Loucy (cell line): Measurements from ENCODE around the gene MEN1.

Experiments
- H2AFZ ChIP-seq: fragments of 200-600 bp; sonication (generic); 2 replicates; pipeline ENCODE4 v1.6.0; 2016; ENCODE audit warnings: antibody characterized with exemption, mild to moderate bottlenecking, low read length, moderate library complexity
- H3F3A ChIP-seq: fragments of 200-600 bp; 2 replicates; pipeline ENCODE4 v1.6.0; 2016; ENCODE audit warnings: antibody characterized with exemption, low read depth, mild to moderate bottlenecking
- H3K27me3 ChIP-seq: fragments of 200-600 bp; sonication (generic); 2 replicates; pipeline ENCODE4 v1.6.1; 2014; ENCODE audit warnings: low read length, mild to moderate bottlenecking; ENCODE audit not compliant: insufficient read depth, poor library complexity, severe bottlenecking
- H3K36me3 ChIP-seq: fragments of 200-600 bp; sonication (generic); 2 replicates; pipeline ENCODE4 v1.6.1; 2016; ENCODE audit warnings: low read length; ENCODE audit not compliant: insufficient read depth
- H3K4me1 ChIP-seq: fragments of 200-600 bp; sonication (generic); 2 replicates; pipeline ENCODE4 v1.5.1; 2014; ENCODE audit warnings: low read length, mild to moderate bottlenecking; ENCODE audit not compliant: insufficient read depth, poor library complexity, severe bottlenecking
- H3K4me2 ChIP-seq: fragments of 200-600 bp; sonication (generic); 2 replicates; pipeline ENCODE4 v1.6.0; 2014; ENCODE audit warnings: antibody characterized with exemption, low read length, low read depth, mild to moderate bottlenecking; ENCODE audit not compliant: poor library complexity, severe bottlenecking
- H3K4me3 ChIP-seq: fragments of 200-600 bp; sonication (generic); 2 replicates; pipeline ENCODE4 v1.5.1; 2014; ENCODE audit warnings: low read length, mild to moderate bottlenecking, mixed read lengths; ENCODE audit not compliant: poor library complexity, severe bottlenecking
- H3K79me2 ChIP-seq: fragments of 200-600 bp; sonication (generic); 2 replicates; pipeline ENCODE4 v1.6.1; 2014; ENCODE audit warnings: low read length; ENCODE audit not compliant: insufficient read depth
- H3K9ac ChIP-seq: fragments of 200-600 bp; sonication (generic); 2 replicates; pipeline ENCODE4 v1.6.0; 2014; ENCODE audit warnings: mild to moderate bottlenecking, low read depth, low read length, moderate library complexity; ENCODE audit not compliant: poor library complexity, severe bottlenecking
- H3K9me2 ChIP-seq: fragments of 200-600 bp; sonication (generic); replicated peaks from 2 replicates; pipeline ENCODE4 v1.6.1; 2016; ENCODE audit warnings: low read depth, low read length, mixed read lengths
- H3K9me3 ChIP-seq: fragments of 200-600 bp; sonication (generic); 2 replicates; pipeline ENCODE4 v1.6.1; 2014; ENCODE audit warnings: mild to moderate bottlenecking, antibody characterized with exemption, low read length, low read depth; ENCODE audit not compliant: insufficient read depth
- H4K20me1 ChIP-seq: fragments of 200-600 bp; sonication (generic); 2 replicates; pipeline ENCODE4 v1.6.0; 2014; ENCODE audit warnings: antibody characterized with exemption, low read length, mild to moderate bottlenecking; ENCODE audit not compliant: insufficient read depth, poor library complexity, severe bottlenecking
- EZH2phosphoT487 ChIP-seq: fragments of 200-600 bp; IDR thresholded peaks from 2 replicates; pipeline ENCODE4 v1.6.1; 2018; ENCODE audit warnings: antibody characterized with exemption, mild to moderate bottlenecking, moderate library complexity, borderline replicate concordance
- TF ChIP-seq, protein P1 (sequence below): fragments of 200-600 bp; sonication (generic); conservative IDR thresholded peaks from 2 replicates; pipeline ENCODE4 v1.5.1; 2014; ENCODE audit warnings: mild to moderate bottlenecking, antibody characterized with exemption, low read length

MEN1 gene

DNA sequence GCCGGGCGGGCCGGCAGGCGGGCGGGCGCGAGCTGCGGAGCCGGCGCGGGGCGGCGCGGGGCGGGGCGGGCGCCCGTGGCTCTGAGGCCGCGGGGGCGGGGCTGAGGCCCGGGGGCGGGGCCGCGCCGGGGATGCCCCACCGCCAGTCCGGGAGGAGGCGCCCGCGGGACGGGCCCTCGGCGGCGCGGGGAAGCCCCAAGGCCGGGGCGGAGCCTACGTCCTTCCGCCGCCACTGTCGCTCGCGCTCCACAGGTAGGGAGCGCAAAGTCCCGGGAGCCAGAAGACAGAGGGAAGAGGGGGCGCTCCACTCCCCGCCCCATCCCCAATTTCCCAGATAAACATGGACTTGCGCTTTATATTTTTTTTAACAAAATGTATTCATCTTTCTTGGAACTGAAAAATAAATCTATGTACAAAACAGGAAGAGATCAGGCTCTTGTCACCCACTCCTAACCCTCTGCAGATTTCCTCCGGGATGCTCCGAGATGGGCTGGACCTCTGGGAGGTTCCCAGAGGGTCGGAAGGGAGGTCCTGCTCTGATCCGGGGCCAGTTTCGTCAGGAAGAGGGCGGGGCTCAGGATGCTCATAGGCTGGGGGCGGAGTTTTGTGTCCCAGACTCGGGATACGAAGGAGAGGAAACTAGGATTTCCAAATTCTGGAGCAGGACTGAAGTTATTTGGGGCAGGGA lies 7.0 kb downstream of the MEN1 start, which contains the start of gene MAP4K2:
Gene MAP4K2 (minus strand): TSS at position 57 of the 688 bp plus-strand sequence. CDS start 65 bp downstream, outside the sequence.
- Histone ChIP-seq H3K9ac (peak within 1 kb of the TSS; percentile 81), H3K9me2 (no peaks in the 10 kb centered on the region), H3K27me3 (no peaks in the 10 kb centered on the region), H3K36me3 (no peaks in the 10 kb centered on the region), H2AFZ (peak within 1 kb of the TSS; percentile 72), H4K20me1 (no peaks in the 10 kb centered on the region), H3K4me1 (peaks cover 31% of the 10 kb centered on the region), H3K9me3 (no peaks in the 10 kb centered on the region), H3K4me2 (peak within 1 kb of the TSS; percentile 99), H3F3A (no peaks in the 10 kb centered on the region), H3K79me2 (no peaks in the 10 kb centered on the region), H3K4me3 (peak within 1 kb of the TSS; percentile 85)
- no peak for TF ChIP-seq EZH2phosphoT487
- TF ChIP-seq, protein P1, sequence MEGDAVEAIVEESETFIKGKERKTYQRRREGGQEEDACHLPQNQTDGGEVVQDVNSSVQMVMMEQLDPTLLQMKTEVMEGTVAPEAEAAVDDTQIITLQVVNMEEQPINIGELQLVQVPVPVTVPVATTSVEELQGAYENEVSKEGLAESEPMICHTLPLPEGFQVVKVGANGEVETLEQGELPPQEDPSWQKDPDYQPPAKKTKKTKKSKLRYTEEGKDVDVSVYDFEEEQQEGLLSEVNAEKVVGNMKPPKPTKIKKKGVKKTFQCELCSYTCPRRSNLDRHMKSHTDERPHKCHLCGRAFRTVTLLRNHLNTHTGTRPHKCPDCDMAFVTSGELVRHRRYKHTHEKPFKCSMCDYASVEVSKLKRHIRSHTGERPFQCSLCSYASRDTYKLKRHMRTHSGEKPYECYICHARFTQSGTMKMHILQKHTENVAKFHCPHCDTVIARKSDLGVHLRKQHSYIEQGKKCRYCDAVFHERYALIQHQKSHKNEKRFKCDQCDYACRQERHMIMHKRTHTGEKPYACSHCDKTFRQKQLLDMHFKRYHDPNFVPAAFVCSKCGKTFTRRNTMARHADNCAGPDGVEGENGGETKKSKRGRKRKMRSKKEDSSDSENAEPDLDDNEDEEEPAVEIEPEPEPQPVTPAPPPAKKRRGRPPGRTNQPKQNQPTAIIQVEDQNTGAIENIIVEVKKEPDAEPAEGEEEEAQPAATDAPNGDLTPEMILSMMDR, result 0 out of 2 replicates have a peak, but pooled peaks have one; percentile 16

DNA sequence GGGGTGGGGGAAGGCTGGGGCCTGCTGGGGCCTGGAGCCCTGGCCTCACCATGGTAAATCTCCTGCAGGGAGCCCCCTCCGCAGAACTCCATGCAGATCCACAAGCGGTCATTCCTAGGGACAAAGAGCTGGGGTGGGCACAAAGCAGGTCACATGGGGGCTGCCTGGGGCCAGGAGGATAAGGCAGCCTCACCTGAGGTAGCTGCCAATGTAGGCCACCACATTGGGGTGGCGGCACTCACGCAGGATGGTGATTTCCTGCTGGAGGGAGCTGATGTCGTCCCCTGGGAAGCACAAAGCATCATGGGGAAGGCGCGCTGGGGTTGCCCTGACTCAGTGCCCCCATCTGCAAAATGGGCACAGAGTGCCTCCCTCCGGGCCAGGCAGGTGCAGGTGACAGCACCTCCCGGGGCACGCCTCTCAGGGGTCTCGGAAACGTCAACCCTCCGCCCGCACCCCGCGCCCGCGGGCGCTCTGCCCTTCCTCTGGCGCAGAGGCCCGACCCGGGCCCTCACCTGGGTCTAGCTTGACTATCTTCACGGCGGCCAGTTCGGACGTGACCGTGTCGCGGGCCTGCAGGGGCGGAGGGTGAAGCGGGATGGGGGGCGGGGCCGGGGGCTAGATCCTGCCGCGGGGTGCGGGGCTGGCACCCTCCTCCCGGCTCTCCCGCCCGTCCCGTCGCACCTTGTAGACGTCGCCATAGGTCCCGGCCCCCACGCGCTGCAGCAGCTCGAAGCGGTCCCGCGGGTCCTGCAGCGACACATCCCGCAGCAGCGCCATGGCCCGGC lies 7.8 kb downstream of the MEN1 start:
- H3K79me2 ChIP-seq, result no peaks in the 10 kb centered on the region
- H3K9me3 ChIP-seq, result no peaks in the 10 kb centered on the region
- H3F3A ChIP-seq, result no peaks in the 10 kb centered on the region
- no peak overlapping the region for H2AFZ ChIP-seq
- no peak overlapping the region for H3K4me3 ChIP-seq
- no peak for TF ChIP-seq EZH2phosphoT487
- TF ChIP-seq, protein P1, result no peak
- no peaks in the 10 kb centered on the region for H3K27me3 ChIP-seq
- no peaks in the 10 kb centered on the region for H3K9me2 ChIP-seq
- H3K9ac ChIP-seq, result no peak overlapping the region
- no peaks in the 10 kb centered on the region for H3K36me3 ChIP-seq
- no peaks in the 10 kb centered on the region for H4K20me1 ChIP-seq
- peaks cover 31% of the 10 kb centered on the region for H3K4me1 ChIP-seq
- no peak overlapping the region for H3K4me2 ChIP-seq

DNA sequence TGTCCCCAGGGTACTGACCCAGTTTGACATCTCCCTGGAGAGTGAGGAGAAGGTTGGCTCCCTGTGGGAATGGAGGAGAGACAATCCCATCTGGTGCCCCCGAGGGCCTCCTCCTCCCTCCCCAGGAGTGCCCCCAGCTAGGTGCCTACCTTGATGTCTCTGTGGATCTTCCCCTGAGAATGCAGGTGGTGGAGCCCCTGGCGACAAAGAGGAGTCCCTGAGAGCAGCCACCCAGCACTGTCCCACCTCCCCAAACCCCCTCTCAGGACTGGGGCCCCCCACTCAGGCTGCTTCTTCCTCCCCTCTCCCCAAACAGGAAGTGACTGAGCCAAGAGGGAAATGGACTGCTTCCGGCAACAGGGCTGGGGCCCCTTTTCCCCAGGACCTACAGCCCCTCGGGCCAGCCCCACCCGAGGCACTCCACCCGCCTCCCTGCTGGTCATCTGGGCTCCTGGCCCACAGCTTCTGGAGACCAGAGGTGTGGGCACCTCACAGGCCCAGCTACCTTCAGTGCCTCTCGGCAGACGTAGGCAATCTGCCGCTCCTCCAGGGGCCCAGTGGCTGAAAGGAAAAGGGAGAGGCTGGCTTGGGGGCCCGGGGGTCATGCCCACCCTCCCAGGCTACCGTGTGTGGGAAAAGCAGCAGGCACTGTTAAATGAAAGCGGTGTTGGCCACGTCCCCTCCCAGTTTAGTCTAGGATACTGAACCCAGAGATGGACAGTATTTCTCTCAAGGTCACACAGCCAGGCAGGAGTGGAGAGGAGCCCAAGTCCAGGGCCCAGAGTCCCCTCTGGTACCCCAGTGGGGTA lies 8.6 kb downstream of the MEN1 start:
- H3K4me2 ChIP-seq, result peak overlapping the region; percentile 13
- no peaks in the 10 kb centered on the region for H3K36me3 ChIP-seq
- H3K4me1 ChIP-seq, result peaks cover 38% of the 10 kb centered on the region
- H4K20me1 ChIP-seq, result no peaks in the 10 kb centered on the region
- H2AFZ ChIP-seq, result no peak overlapping the region
- H3K9ac ChIP-seq, result peak overlapping the region; percentile 27
- H3K9me3 ChIP-seq, result no peaks in the 10 kb centered on the region
- no peaks in the 10 kb centered on the region for H3K79me2 ChIP-seq
- no peaks in the 10 kb centered on the region for H3F3A ChIP-seq
- TF ChIP-seq, protein P1, result no peak
- no peak for TF ChIP-seq EZH2phosphoT487
- no peaks in the 10 kb centered on the region for H3K9me2 ChIP-seq
- H3K27me3 ChIP-seq, result no peaks in the 10 kb centered on the region
- no peak overlapping the region for H3K4me3 ChIP-seq
